Stimulated activated CD4-positive, alpha-beta T cell treated with anti-CD3 and anti-CD28 coated beads, Interleukin-4, amount 100 ng/mL, for 48 hours (primary cell): Measurements from ENCODE around the gene FIGNL1.

Experiments
- DNase-seq, 2 donors: peaks; one replicate each; pipeline ENCODE4 v3.0.0-alpha.2; 2020; ENCODE audit warnings: low read depth in 2 of 2

Gene FIGNL1

GRCh38 chr7:50397320-50397970 lies 52.7 kb downstream of the FIGNL1 start:
- DNase-seq: no peak

- DNase-seq: no peak
Observed at GRCh38 chr7:50396856-50397255, 53.3 kb downstream of the FIGNL1 start.

- no peak for DNase-seq
Observed at GRCh38 chr7:50394315-50394714, 55.8 kb downstream of the FIGNL1 start.
